GM12801 (cell line): ENCODE data around the gene APEH.

Experiments used
- TF ChIP-seq, protein P1 (sequence below): IDR thresholded peaks from one replicate; pipeline ENCODE4 v1.5.1; 2011; ENCODE audit warnings: control low read depth; ENCODE audit not compliant: insufficient read length; ENCODE audit errors: extremely low read depth

APEH gene

DNA sequence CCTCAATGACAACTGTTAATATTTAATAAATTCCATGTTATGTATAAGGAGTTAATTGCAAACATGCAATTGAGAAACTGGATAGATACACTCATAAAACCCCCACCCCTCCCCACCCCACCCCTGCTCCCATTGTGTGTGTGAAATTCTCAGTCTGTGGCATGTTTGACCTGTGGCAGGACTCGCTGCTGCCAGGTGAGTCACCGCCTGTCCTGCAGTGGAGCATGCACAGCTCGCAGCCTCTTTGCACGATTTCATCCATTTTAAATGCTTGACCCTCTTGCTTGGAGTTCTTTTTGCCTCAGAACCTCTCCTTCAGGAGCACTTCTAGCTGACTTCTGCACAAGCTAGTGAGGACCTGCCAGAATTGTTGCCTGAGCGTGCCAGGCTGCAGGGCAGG, 5.3 kb upstream of the APEH start:
- TF ChIP-seq, protein P1, sequence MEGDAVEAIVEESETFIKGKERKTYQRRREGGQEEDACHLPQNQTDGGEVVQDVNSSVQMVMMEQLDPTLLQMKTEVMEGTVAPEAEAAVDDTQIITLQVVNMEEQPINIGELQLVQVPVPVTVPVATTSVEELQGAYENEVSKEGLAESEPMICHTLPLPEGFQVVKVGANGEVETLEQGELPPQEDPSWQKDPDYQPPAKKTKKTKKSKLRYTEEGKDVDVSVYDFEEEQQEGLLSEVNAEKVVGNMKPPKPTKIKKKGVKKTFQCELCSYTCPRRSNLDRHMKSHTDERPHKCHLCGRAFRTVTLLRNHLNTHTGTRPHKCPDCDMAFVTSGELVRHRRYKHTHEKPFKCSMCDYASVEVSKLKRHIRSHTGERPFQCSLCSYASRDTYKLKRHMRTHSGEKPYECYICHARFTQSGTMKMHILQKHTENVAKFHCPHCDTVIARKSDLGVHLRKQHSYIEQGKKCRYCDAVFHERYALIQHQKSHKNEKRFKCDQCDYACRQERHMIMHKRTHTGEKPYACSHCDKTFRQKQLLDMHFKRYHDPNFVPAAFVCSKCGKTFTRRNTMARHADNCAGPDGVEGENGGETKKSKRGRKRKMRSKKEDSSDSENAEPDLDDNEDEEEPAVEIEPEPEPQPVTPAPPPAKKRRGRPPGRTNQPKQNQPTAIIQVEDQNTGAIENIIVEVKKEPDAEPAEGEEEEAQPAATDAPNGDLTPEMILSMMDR = no peak

- TF ChIP-seq, protein P1 = no peak
These were observed 4.8 kb upstream of the APEH start for GRCh38 chr3:49669352-49669751.

DNA sequence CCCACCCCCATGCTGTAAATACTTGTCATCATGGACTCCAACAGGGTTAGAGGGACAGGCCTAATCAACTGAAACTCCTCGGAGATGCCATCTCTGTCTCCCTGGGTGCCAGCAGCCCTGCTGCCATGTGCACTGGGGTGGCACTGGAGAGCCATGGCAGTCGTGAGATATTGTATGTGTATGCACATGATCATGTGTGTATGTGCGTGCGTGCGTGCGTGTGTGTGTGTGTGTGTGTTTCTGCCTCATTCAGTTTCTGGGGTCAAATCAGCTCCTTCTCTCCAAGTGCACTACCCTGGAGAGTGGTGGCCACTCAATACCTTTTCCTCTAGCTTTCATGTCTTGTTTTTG, 3.2 kb upstream of the APEH start:
- TF ChIP-seq, protein P1 = no peak

GRCh38 chr3:49671291-49672288, 2.6 kb upstream of the APEH start:
- TF ChIP-seq, protein P1 = no peak

GRCh38 chr3:49673121-49673714, 933 bp upstream of the APEH start:
- TF ChIP-seq, protein P1 = no peak

- TF ChIP-seq, protein P1 = no peak
These were observed 389 bp downstream of the APEH start for GRCh38 chr3:49674497-49674983.

GRCh38 chr3:49675912-49676311, 1.8 kb downstream of the APEH start:
- TF ChIP-seq, protein P1 = no peak
